GM10248 (cell line): ENCODE data around the gene CREB3L4.
"Not testable (repeated sequence)": the region's sequence is repeated elsewhere in the genome, so short reads cannot be mapped to it uniquely, and the experiment has no call there.

ENCODE experiments used
- CTCF ChIA-PET: fragments of 300-600 bp; sonication (Branson Sonifier 250); formaldehyde crosslinking; extraction: SDS; loops from one replicate; lab custom pipeline; 2021; ENCODE audit warnings: antibody characterized with exemption; lab: Yijun Ruan, JAX
- POLR2A ChIA-PET: fragments of 350-650 bp; sonication (Branson Sonifier 250); formaldehyde crosslinking; extraction: SDS; loops from one replicate; lab custom pipeline; 2020; ENCODE audit warnings: antibody characterized with exemption; lab: Yijun Ruan, JAX
- DNase-seq: peaks from one replicate; pipeline ENCODE4 v3.0.0; 2012; ENCODE audit errors: extremely low spot score
- CTCF ChIP-seq: IDR thresholded peaks from 2 replicates; pipeline ENCODE4 v1.5.1; 2012; ENCODE audit warnings: mild to moderate bottlenecking, low read depth; ENCODE audit errors: extremely low read depth, missing control alignments, control extremely low read depth

The CREB3L4 gene

GRCh38 chr1:153977250-153978240 lies 9.8 kb downstream of the CREB3L4 start, which contains the start of gene JTB:
TSS of gene JTB (minus strand) at chr1:153977674. CDS start at chr1:153977252, 422 bp downstream.
- no peak for TF ChIP-seq CTCF
- ChIA-PET CTCF (interaction anchor here (0.8 to 4.4 kb wide), 14 partner anchors 7 to 467 kb away, joined by 3 to 36 read pairs (median 6); partner anchors contain the start of genes CREB3L4, DENND4B, GATAD2B and RAB13), POLR2A (interaction anchor here (1.2 to 3.2 kb wide), 6 partner anchors 10 to 344 kb away, joined by 3 to 31 read pairs (median 9); partner anchors contain the start of genes CHTOP, CREB3L4, DENND4B and RPS27)
- peak; percentile 91 for DNase-seq

GRCh38 chr1:153978274-153978909 lies 10.7 kb downstream of the CREB3L4 start:
- TF ChIP-seq CTCF, result no peak
- no peak for DNase-seq
- ChIA-PET POLR2A (interaction anchor here (1.2 to 3.2 kb wide), 6 partner anchors 11 to 345 kb away, joined by 3 to 31 read pairs (median 9); partner anchors contain the start of genes CHTOP, CREB3L4, DENND4B and RPS27), CTCF (interaction anchor here (1.0 to 4.4 kb wide), 10 partner anchors 9 to 468 kb away, joined by 3 to 36 read pairs (median 7); partner anchors contain the start of genes CREB3L4, DENND4B, GATAD2B and RAB13)

- DNase-seq, POLR2A ChIA-PET: not testable (repeated sequence)
- CTCF ChIA-PET, result interaction anchor here (2.1 to 4.4 kb wide), 3 partner anchors 8 to 182 kb away, joined by 12 to 36 read pairs (median 30); partner anchors contain the start of genes CREB3L4 and RAB13
Observed at GRCh38 chr1:153979091-153979490, 11.4 kb downstream of the CREB3L4 start.

GRCh38 chr1:153981735-153982134 lies 14.0 kb downstream of the CREB3L4 start:
- CTCF ChIA-PET, result interaction anchor here (1.0 kb wide), 1 partner anchor 179 kb away, joined by 3 read pairs; no protein-coding TSS in a partner anchor
- DNase-seq, POLR2A ChIA-PET: not testable (repeated sequence)

GRCh38 chr1:153984123-153984894 lies 16.6 kb downstream of the CREB3L4 start:
- POLR2A ChIA-PET, result no interaction called here
- no peak for TF ChIP-seq CTCF
- DNase-seq, result no peak
- CTCF ChIA-PET, result interaction anchor here (0.9 to 4.1 kb wide), 7 partner anchors 8 to 307 kb away, joined by 3 to 33 read pairs (median 7); partner anchors contain the start of genes CREB3L4 and SLC39A1

- DNase-seq, result no peak
- ChIA-PET POLR2A (interaction anchor here (0.6 to 1.6 kb wide), 3 partner anchors 23 to 352 kb away, joined by 3 to 4 read pairs (median 3); partner anchors contain the start of gene CHTOP), CTCF (interaction anchor here (0.7 to 4.1 kb wide), 13 partner anchors 9 to 308 kb away, joined by 3 to 33 read pairs (median 8); partner anchors contain the start of genes CREB3L4 and SLC39A1)
- no peak for TF ChIP-seq CTCF
Observed at GRCh38 chr1:153985341-153985912, 17.7 kb downstream of the CREB3L4 start.
